Measurements from ENCODE around the gene ZNF587. TPM values are rescaled to one million over a fixed set of nuclear protein-coding genes. Genes with fewer than 3 reads are reported as not detected.
A peak's percentile ranks its signal among the peaks of the same experiment; 100 is the strongest.
"Not testable (repeated sequence)": the region's sequence is repeated elsewhere in the genome, so short reads cannot be mapped to it uniquely, and the experiment has no call there.

Gene ZNF587
- total RNA-seq, 6 donors from 2014 or later, result 12.2 to 52.4 (median 23.0) TPM

GRCh38 chr19:57886046-57886445 lies 36.4 kb downstream of the ZNF587 start:
- Histone ChIP-seq H3K27me3 (no peaks in the 10 kb centered on the region), H3K4me3 (no peak overlapping the region), H3K9me3 (peaks cover 0 to 9% (median 3%) of the 10 kb centered on the region in 4 donors), H3K36me3 (peaks cover 0 to 4% (median 0%) of the 10 kb centered on the region in 4 donors), H3K4me1 (peaks cover 0 to 16% (median 5%) of the 10 kb centered on the region in 4 donors), H3K27ac (no peak overlapping the region)
- no peak for ATAC-seq (ENCODE audit: low FRiP score in 2 of 2)
- no peak for DNase-seq
- 76 to 84% methylated on average over 3 of the region's 3 CpGs for WGBS, 2 donors
- TF ChIP-seq CTCF (IDR thresholded peaks at IDR 0.05) (no peak), POLR2A (IDR thresholded peaks at IDR 0.05) (no peak), EP300 (IDR thresholded peaks at IDR 0.05) (no peak), POLR2AphosphoS5 (IDR thresholded peaks at IDR 0.05) (no peak)

GRCh38 chr19:57887195-57887941 lies 37.7 kb downstream of the ZNF587 start:
- WGBS, 2 donors, result 36 to 40% methylated on average over 6 of the region's 6 CpGs
- H3K4me3 ChIP-seq, result peak overlapping the region in 1 of 4 donors; percentile 85
- ATAC-seq (ENCODE audit: low FRiP score in 2 of 2), result no peak
- no peak overlapping the region for H3K27ac ChIP-seq
- peaks cover 0 to 16% (median 5%) of the 10 kb centered on the region in 4 donors for H3K4me1 ChIP-seq
- H3K9me3 ChIP-seq, result peaks cover 0 to 12% (median 3%) of the 10 kb centered on the region in 4 donors
- no peak for DNase-seq
- TF ChIP-seq POLR2AphosphoS5 (IDR thresholded peaks at IDR 0.05) (no peak), CTCF (IDR thresholded peaks at IDR 0.05) (no peak), POLR2A (IDR thresholded peaks at IDR 0.05) (no peak), EP300 (IDR thresholded peaks at IDR 0.05) (no peak)
- no peaks in the 10 kb centered on the region for H3K27me3 ChIP-seq
- H3K36me3 ChIP-seq, result peaks cover 0 to 4% (median 0%) of the 10 kb centered on the region in 4 donors

- Histone ChIP-seq H3K4me1 (peaks cover 0 to 16% (median 5%) of the 10 kb centered on the region in 4 donors), H3K27ac (peak overlapping the region in 3 of 4 donors; percentile 65 to 77 (median 74)), H3K4me3 (peak overlapping the region; percentile 36 to 85 (median 52)), H3K9me3 (peaks cover 0 to 12% (median 3%) of the 10 kb centered on the region in 4 donors), H3K36me3 (peaks cover 0 to 4% (median 0%) of the 10 kb centered on the region in 4 donors), H3K27me3 (no peaks in the 10 kb centered on the region)
- no peak for ATAC-seq (ENCODE audit: low FRiP score in 2 of 2)
- TF ChIP-seq POLR2A (IDR thresholded peaks at IDR 0.05), result no peak
- no peak for TF ChIP-seq POLR2AphosphoS5 (IDR thresholded peaks at IDR 0.05)
- TF ChIP-seq CTCF (IDR thresholded peaks at IDR 0.05), result no peak
- TF ChIP-seq EP300 (IDR thresholded peaks at IDR 0.05), result no peak
- DNase-seq, result no peak
- 15 to 24% methylated on average over 8 of the region's 8 CpGs for WGBS, 2 donors
Observed at GRCh38 chr19:57888107-57888559, 38.5 kb downstream of the ZNF587 start.

- peaks cover 0 to 16% (median 5%) of the 10 kb centered on the region in 4 donors for H3K4me1 ChIP-seq
- H3K36me3 ChIP-seq, result peaks cover 0 to 4% (median 0%) of the 10 kb centered on the region in 4 donors
- peak within 1 kb of the TSS in 3 of 4 donors; percentile 65 to 77 (median 74) for H3K27ac ChIP-seq
- no peaks in the 10 kb centered on the region for H3K27me3 ChIP-seq
- peak within 1 kb of the TSS; percentile 36 to 85 (median 52) for H3K4me3 ChIP-seq
- DNase-seq, result peak; percentile 67 to 73
- H3K9me3 ChIP-seq, result peaks cover 0 to 12% (median 3%) of the 10 kb centered on the region in 4 donors
- peak; percentile 84 to 91 for ATAC-seq (ENCODE audit: low FRiP score in 2 of 2)
- WGBS, 2 donors, result 4 to 6% methylated on average over 26 to 38 of the region's 43 CpGs
- TF ChIP-seq CTCF (IDR thresholded peaks at IDR 0.05) (peak in 4 of 6 experiments; percentile 22 to 53 (median 34)), EP300 (IDR thresholded peaks at IDR 0.05) (no peak), POLR2A (IDR thresholded peaks at IDR 0.05) (peak in 1 of 4 donors; percentile 25), POLR2AphosphoS5 (IDR thresholded peaks at IDR 0.05) (peak; percentile 9 to 51)
Observed at GRCh38 chr19:57888560-57889231, 39.0 kb downstream of the ZNF587 start, which contains the start of gene ZNF814. TSS of gene ZNF814 (minus strand) at chr19:57889037. CDS start at chr19:57888802, 235 bp downstream.

GRCh38 chr19:57890706-57891105 lies 41.0 kb downstream of the ZNF587 start:
- ATAC-seq (ENCODE audit: low FRiP score in 2 of 2); H3K4me3 ChIP-seq; H3K27me3 ChIP-seq; H3K36me3 ChIP-seq; DNase-seq; H3K27ac ChIP-seq: not testable (repeated sequence)
- WGBS, 2 donors, result 66 to 79% methylated on average over 3 of the region's 3 CpGs
- H3K9me3 ChIP-seq, result peaks cover 0 to 12% (median 3%) of the 10 kb centered on the region in 4 donors
- H3K4me1 ChIP-seq, result peaks cover 0 to 16% (median 5%) of the 10 kb centered on the region in 4 donors

Data from upper lobe of left lung (tissue), 6 donors.